Renal cortex interstitium (tissue), 15 donors: ENCODE results near the gene NKD2. TPM values are rescaled to one million over a fixed set of nuclear protein-coding genes. Genes with fewer than 3 reads are reported as not detected.

Experiments used
- DNase-seq, 11 donors: peaks; one replicate each; pipeline ENCODE4 v3.0.0-alpha.2; 2013; ENCODE audit warnings: low read depth in 9 of 11, low spot score in 4 of 11; ENCODE audit errors: extremely low read depth in 1 of 11
- long read RNA-seq, 16 experiments: transcript quantifications; one replicate each; lab custom pipeline, GENCODE V29; 2026
- polyA plus RNA-seq, 3 donors: library from polyadenylated mRNA; unstranded; fragments of 120-200 nt; gene quantifications; one replicate each; pipeline ENCODE4 v1.2.1, GENCODE V29; 2013; ENCODE audit not compliant: insufficient read length in 3 of 3

Gene NKD2, protein sequence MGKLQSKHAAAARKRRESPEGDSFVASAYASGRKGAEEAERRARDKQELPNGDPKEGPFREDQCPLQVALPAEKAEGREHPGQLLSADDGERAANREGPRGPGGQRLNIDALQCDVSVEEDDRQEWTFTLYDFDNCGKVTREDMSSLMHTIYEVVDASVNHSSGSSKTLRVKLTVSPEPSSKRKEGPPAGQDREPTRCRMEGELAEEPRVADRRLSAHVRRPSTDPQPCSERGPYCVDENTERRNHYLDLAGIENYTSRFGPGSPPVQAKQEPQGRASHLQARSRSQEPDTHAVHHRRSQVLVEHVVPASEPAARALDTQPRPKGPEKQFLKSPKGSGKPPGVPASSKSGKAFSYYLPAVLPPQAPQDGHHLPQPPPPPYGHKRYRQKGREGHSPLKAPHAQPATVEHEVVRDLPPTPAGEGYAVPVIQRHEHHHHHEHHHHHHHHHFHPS
- 10 to 100 TPM; 10.5 to 29.6 (median 17.9) TPM for polyA plus RNA-seq
- long read RNA-seq, donor 1, partial matches to known transcripts = 0 of 1 reads
- long read RNA-seq, donor 1, other reads (novel, unspliced or antisense) = 0 of 1 reads
- long read RNA-seq, donor 2 = 0 reads
- long read RNA-seq, donor 3, partial matches to known transcripts = 0 of 7 reads
- long read RNA-seq, donor 3, other reads (novel, unspliced or antisense) = 0 of 7 reads
- long read RNA-seq, donor 4, transcript NKD2-202 (10 exons, 2,155 nt) = major isoform, 5 of 5 reads
- long read RNA-seq, donor 4, partial matches to known transcripts = 0 of 5 reads
- long read RNA-seq, donor 4, other reads (novel, unspliced or antisense) = 0 of 5 reads
- long read RNA-seq, donor 5 = 0 reads
- long read RNA-seq, donor 6, partial matches to known transcripts = 0 of 2 reads
- long read RNA-seq, donor 6, other reads (novel, unspliced or antisense) = 0 of 2 reads
- long read RNA-seq, donor 7 = 0 reads
- long read RNA-seq, donor 8 = 0 reads
- long read RNA-seq, donor 9, partial matches to known transcripts = 0 of 1 reads
- long read RNA-seq, donor 9, other reads (novel, unspliced or antisense) = 0 of 1 reads
- long read RNA-seq, donor 10, partial matches to known transcripts = 0 of 3 reads
- long read RNA-seq, donor 10, other reads (novel, unspliced or antisense) = 0 of 3 reads
- long read RNA-seq, donor 11, partial matches to known transcripts = 0 of 2 reads
- long read RNA-seq, donor 11, other reads (novel, unspliced or antisense) = 0 of 2 reads
- long read RNA-seq, donor 12, partial matches to known transcripts = 0 of 2 reads
- long read RNA-seq, donor 12, other reads (novel, unspliced or antisense) = 0 of 2 reads
- long read RNA-seq, donor 13 = 0 reads
- long read RNA-seq, donor 14, partial matches to known transcripts = 0 of 3 reads
- long read RNA-seq, donor 14, other reads (novel, unspliced or antisense) = 0 of 3 reads
- long read RNA-seq, donor 15, partial matches to known transcripts = 0 of 1 reads
- long read RNA-seq, donor 15, other reads (novel, unspliced or antisense) = 0 of 1 reads
- long read RNA-seq, donor 16, transcript NKD2-203 (2 exons, 1,060 nt) = major isoform, 5 of 8 reads
- long read RNA-seq, donor 16, partial matches to known transcripts = 0 of 8 reads
- long read RNA-seq, donor 16, other reads (novel, unspliced or antisense) = 0 of 8 reads

DNA sequence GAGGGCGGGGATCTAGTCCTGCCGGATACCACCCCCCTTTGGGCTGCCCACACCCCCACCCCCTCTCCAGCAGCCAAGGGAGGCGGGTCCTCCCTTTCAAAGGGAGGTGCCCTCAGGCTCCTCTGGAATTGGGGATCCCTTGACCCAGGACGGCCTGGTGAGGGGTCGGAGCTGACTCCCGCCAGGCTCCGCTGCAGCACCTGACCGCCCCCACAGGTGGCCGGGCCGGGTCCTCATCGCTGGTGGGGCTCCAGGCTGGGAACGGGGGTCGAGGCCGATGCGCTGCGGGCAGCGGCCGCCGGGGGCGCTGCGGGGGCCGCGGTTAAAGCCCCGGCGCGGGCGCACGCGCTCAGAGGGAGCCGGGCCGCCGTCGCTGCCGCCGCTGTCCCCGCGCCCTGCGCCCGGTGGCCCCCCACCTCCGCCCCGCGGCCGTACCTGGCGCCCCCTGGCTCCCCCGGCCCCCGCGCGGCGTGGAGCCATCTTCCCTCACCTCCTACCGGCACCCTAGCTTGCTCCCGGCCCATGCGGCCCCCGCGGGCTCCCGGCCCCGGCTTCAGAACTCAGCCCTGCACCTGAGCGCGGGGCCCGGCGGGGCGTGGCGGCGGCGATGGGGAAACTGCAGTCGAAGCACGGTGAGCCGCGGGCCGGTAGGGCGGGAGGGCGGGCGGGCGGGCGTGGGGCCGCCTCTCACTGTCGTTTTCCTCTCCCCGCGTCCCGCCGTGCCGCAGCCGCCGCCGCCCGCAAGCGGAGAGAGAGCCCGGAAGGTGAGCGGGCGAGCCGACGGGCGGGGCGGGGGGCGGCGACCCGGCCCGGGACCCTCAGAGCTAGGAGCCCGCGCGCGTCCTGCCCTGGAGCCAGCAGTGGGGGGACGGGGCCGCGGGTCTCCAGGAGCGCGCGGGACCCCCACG is at the start of gene NKD2:
NKD2 (plus strand) TSS at position 352 of the 908 bp plus-strand sequence; CDS start at position 608, 256 bp downstream.
- DNase-seq = no peak

DNA sequence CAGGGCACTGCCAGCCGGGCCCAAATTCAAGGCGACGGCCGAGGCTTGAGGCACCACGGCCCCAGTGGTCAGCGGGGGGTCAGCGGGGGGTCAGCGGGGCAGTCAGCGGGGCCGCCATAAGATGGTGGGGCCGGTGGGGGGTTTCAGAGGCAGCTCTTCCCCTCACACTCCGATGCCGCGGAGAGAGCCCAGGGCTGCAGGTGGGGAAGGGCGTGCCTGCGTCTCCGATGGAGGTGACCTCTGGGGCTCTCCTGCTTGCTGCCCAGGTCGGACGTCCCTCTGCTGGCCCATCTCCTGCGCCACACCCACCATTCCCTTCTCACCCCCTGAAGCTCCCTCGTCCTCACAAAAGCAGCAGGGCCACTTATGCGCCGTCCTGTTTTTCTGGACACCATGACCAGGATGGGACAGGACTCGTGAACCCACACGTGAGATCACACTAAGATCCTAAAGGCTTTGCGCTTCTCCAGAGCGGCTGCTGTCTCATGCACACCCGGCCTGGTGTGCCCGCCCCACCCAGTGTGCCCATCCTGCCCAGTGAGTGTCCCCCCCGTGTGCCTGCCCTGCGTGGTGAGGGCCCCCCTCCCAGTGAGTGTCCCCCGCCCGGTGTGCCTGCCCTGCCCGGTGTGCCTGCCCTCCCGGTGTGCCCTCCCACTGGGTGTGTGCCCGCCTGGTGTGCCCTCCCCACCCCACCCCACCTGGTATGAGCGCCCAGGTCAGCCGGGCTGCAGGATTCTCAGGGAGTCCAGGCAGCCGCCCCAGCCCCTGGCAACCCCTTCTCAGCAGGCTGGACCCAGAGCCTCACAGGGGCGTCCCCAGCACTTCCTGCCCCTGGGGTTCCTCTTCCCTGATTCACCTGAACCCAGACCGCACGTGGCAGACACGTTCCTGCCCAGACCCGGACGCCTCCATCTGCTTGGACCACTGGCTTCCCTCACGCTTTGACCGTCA is 48.7 kb upstream of the NKD2 start:
- no peak for DNase-seq

DNA sequence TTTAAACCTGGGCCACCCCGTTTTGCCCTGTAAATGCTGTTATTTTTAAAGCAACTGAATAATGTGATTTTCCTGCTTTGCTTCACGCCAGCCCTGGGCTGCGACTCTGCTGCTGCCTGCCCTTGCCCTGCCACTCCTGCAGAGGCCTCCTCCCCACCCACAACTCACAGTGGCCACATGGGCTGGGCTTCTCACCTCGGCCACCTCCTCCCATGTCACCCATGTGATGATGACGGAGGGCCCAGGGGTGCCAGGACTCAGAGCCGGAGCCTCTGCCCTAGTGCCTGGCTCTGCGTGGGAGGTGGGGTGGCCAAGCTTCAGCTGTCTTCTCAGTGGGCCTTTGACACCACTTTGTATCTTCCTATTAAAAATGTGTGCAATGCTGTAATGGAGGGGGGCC is 48.1 kb upstream of the NKD2 start:
- no peak for DNase-seq

DNA sequence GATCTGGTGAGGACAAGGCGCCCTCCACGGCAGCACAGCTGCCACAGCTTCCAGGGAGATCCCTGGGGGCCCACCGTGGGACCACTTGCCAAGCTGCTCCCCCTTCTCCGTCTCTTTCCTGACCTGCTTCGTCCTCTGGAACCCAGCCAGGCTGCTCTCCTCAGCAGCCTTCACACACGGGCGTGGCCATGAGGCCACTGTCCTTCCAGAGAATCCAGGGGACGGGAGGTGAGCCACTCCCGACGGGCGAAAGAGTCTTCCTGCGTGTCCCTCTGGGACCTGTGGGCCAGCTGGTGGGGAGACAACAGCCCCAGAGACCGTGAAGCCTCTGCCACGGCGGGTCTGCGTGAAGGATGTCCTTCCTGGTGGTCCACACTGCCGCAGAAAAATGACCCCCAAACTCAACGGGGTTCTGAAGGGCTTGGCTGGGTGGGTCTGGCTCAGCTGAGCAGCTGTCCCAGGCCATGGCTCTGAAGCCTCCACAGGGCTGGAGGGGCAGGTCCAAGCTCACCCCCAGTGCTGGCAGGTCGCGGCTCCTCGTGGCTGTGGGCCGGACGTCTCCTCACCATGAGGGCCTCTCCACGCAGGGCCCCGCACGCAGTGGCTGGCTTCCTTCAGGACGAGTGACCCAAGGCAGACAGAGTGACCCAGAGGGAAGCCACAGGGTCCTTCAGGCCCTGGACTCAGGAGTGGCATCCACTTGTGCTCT is 47.4 kb upstream of the NKD2 start:
- DNase-seq = no peak

DNA sequence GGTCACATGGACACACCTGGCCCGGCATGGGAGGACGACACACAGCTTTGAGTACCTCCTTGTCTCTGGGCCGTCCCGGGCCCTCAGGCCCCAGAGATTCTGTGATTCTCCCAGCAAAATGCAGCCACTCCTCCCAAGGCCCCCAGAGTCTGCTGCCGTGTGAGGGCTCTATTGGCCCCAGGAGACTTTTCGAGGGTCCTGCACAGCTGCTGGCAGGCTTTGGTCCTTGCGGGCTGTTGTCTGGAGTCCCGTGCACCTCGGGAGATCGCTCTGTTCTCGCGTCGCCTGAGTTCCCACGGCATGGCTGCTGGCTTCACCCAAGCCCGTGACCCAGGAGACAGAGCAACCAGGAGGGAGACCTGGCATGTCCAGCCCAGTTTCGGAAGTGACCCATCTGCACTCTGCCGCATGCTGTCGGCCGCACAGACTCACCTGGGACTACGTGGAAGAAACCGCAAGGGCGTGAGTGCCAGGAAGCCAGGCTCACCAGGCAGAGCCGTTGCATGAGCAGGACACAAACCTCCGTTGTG is 46.8 kb upstream of the NKD2 start:
- DNase-seq = no peak

DNA sequence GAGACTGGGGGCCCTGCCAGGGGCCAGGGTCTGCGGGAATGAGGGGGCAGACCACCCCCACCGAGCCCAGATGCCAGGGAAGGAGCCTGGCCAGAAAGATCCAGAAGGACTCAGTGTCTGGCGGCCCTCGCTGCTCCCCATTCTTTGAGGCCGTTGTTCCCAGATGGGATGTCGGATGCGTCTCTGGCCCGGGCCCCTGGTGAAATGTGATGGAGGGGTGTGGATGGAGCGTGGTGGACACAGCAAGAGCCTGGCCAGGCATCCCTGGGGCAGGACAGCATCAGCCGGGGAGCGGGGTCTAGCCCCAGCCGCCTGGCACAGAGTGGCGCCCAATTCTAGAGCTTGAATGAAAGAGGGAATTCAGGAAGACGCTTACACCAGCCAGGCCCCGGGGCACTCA is 46.2 kb upstream of the NKD2 start:
- no peak for DNase-seq

DNA sequence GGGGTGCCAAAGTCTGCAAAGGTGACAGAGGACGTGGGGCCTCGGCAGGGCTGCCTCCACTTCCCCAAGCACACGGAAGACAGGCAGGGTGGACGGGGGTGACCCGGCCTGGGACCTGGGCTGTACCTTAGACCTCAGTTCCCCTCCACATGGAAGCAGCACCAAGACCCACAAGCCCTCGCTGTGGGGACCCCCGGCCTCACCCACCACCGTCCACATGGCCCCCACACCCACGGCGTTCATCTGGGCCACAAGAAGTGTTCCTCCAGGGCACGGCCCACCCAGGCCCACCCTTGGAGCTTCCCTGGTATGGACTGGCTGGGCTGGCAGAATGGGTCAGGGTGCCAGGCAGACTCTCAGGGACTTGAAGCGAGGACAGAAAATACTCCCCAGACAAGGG is 45.8 kb upstream of the NKD2 start:
- no peak for DNase-seq

DNA sequence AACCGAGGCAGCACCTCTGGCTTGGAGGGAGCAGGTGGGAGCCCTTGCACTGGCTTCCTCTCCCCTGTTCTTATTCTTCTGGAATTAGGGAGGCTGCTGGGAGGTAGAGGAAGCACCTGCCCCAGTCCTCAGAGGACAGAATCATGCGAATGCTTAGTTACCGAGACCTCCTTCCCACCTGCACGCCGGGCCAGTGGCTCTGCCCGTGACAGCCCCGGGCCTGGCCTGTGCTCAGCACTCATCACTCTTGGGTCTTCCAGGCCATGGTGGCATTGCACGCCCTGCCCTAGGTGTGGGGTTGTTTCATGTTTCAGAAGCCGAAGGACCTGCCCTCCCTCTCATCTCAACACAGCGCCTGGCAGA is 45.3 kb upstream of the NKD2 start:
- no peak for DNase-seq

DNA sequence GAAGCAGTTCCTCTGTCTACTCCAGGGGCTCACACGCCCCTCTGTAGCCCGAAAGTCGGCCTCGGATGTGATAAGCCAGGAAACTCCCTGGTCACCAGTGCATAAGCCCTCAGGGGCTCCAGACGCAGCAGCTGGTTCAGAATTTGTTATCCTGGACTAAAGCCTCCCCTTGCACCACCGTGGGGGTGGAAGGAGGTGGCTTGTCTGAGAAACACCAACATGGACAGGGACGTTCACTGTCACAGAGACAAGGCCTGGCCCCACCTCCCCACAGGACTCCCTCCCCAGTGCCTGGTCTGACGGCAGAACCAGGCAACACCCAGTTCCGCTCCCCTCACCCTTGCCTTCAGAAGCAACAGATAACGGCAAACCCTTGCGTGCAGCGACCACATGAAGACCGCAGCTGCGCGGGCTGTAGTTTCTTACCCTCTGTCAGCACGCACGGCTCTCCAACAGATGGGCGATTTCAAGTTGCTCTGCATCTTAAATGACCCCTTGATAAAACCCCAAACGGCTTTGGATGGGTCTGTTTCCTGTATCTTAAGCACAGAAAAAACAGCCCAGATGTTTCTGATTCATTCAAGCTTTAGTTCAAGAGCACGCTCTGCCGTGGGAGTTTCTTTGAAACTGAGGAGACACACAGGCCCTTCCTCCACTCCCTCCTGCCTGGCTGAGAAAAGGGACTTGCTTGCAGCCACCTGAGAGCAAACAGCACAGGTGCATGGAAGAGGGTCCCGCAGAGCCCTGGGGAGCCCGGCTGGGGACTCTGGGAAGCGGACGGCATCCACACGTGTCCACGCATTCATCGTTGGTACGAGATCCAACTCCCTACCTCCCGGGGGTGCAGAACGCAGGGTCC is 44.7 kb upstream of the NKD2 start:
- peak in 7 of 11 donors; percentile 65 to 85 (median 78) for DNase-seq

DNA sequence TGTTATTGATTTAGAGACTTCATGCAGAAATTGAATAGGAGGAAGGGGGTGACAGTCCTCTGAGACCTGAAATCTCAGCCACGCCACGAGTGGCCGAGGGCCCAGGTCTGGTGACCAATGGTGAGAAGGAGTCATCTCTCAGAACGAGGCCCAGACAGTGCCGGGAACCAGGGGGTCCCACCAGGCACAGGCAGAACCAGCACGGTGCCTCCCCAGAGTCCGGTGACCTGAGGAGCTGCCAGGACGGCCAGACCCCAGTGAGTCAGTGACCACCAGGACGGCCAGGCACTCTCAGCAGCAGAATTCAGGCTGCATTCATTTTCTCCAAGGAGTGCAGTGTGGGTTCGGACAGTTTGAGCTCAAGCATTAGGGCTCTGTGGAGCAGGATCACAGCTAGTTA is 43.8 kb upstream of the NKD2 start:
- no peak for DNase-seq

DNA sequence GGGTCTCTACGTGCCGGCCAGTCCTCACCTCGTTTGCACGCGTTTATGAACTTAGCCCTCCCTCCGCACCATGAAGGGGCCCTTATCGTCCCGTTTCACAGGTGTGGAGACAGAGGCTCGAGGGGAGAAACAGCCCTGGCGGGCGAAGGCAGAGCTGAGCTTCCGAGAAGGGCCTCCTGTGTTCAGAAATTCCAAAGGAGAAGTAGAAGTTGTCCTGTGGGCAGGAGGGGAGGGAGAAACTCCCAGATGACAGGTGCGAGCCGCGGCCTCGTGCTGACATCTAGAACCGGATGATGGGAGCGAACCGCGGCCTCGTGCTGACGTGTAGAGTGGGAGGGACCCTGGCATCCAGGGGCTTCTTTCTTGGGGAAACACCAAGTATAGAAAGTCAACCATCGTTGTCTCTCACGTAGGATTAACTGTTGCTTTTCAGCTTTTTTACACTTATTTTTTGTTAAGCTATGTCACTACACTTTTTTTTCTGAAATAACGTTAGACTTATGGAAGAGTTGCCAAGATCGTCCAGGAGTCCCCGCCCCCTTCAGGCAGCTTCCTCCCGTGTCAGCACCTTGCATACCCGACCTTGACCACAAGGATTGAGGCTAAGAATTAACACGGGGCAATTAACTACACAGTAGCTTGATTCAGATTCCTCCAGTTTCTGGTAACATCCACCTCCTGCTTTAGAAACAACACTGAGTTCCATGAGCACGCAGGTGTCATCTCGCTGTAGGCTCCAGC is 42.8 kb upstream of the NKD2 start:
- no peak for DNase-seq

DNA sequence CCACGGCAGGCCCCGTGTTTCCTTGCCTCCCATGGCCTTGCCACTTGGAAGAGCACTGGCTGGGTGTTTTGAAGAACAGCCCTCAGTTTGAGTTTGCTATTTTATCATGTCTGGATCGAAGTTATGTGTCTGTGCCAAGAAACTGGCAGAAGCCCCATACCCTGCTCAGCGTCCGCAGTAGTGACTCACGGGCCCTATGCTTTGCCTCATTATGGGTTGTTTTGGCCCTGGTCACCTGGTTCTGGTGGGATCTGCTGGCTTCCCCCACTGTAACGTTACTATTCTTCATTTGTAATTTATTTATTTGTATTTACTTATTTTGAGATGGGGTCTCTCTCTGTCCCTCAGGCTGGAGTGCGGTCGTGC is 42.3 kb upstream of the NKD2 start:
- DNase-seq = no peak

DNA sequence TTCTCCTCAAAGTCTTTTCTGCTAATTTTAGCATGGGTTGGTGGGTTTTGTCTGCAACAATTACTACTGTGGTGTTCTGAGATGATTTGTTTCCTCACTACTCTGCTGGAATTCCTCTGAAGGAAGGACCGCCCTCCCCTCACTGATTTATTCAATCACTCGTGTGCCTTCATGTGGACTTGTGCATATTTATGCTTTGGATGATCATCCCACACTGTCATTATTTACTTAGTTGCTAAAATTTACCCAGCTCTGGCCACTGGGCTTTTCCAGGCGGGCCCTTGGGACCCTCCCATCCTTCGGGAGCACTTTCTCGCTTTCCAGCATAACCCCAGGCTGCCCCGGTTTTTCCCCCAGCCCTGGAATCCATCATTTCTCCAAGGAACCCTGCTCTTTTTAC is 41.7 kb upstream of the NKD2 start:
- DNase-seq = no peak

DNA sequence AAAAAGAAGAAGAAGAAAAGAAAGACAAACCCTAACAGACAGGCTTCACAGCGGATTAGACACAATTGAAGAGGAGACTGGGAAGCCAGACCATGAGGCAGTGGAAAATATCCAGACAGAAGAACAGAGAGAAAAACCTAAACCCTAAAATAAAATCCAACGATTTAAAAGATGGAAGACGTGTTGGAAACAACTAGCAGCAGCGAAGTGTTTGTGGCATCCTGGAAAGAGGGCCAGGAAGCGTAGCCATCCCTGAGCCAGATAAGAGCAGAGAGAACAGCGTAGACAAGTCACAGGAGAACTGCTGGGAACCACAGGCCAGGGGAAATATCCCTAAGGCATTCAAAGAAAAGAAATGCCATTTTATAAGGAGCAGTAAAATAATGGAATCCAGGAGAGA is 39.7 kb upstream of the NKD2 start:
- no peak for DNase-seq
